ENCODE results near the gene PIK3C2B. TPM values are rescaled to one million over a fixed set of nuclear protein-coding genes. Genes with fewer than 3 reads are reported as not detected.
"Not testable (repeated sequence)": the region's sequence is repeated elsewhere in the genome, so short reads cannot be mapped to it uniquely, and the experiment has no call there.

PIK3C2B gene
- total RNA-seq, 2 experiments from 2014 or later, result 43.4 to 46.4 TPM

DNA sequence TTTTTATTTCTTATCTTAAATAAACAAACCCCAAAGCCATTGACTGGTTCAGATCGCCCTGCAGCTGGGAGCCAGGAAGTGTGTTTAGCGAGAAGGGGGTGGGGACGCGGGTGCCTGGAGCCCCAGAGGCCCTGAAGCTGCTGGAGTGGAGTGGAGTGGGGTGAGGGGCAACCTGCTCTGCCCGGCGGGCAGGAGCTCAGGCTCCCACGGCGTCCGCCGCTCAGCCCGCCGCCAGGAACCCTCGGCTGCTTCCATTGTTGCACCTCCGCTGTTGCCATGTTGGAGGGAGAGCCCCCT lies 673 bp downstream of the PIK3C2B start:
- H3K9me3 Mint-ChIP-seq, result no peaks in the 10 kb centered on the region
- intact Hi-C loops (cut with micrococcal nuclease), result loop anchor here (1.0 to 10.0 kb wide), 4 partner anchors 9 to 1489 kb away; partner anchors contain the start of gene TMEM183A
- peaks cover 12% of the 10 kb centered on the region for H3K36me3 Mint-ChIP-seq
- no peaks in the 10 kb centered on the region for H3K27me3 Mint-ChIP-seq
- ChIA-PET POLR2A (interaction anchor here (0.6 to 4.4 kb wide), 19 partner anchors 9 to 88 kb away, joined by 3 to 24 read pairs (median 4); partner anchors contain the start of gene MDM4), CTCF (interaction anchor here (0.6 to 20.5 kb wide), 16 partner anchors 9 to 1136 kb away, joined by 3 to 1224 read pairs (median 8); partner anchors contain the start of genes MDM4 and PLEKHA6)
- peak overlapping the region; percentile 92 for H3K27ac Mint-ChIP-seq
- peaks cover 52% of the 10 kb centered on the region for H3K4me1 Mint-ChIP-seq (ENCODE audit: low read depth)
- peak overlapping the region; percentile 84 for H3K4me3 Mint-ChIP-seq
- DNase-seq, result peak; percentile 71

- intact Hi-C loops (cut with micrococcal nuclease), result loop anchor here (10.0 kb wide), 1 partner anchor 1489 kb away; the partner anchor contains the start of gene TMEM183A
- H3K27me3 Mint-ChIP-seq, result no peaks in the 10 kb centered on the region
- H3K4me1 Mint-ChIP-seq (ENCODE audit: low read depth), result peaks cover 57% of the 10 kb centered on the region
- peak overlapping the region; percentile 84 for H3K4me3 Mint-ChIP-seq
- H3K36me3 Mint-ChIP-seq, result peaks cover 12% of the 10 kb centered on the region
- ChIA-PET CTCF (interaction anchor here (0.6 to 20.5 kb wide), 16 partner anchors 10 to 1136 kb away, joined by 3 to 1224 read pairs (median 6); partner anchors contain the start of gene PLEKHA6), POLR2A (interaction anchor here (0.7 to 4.4 kb wide), 16 partner anchors 9 to 84 kb away, joined by 3 to 24 read pairs (median 4); partner anchors contain the start of gene MDM4)
- peak; percentile 38 for DNase-seq
- peak overlapping the region; percentile 92 for H3K27ac Mint-ChIP-seq
- H3K9me3 Mint-ChIP-seq, result no peaks in the 10 kb centered on the region
Observed at GRCh38 chr1:204493145-204493983, 1.2 kb downstream of the PIK3C2B start.

- H3K4me1 Mint-ChIP-seq (ENCODE audit: low read depth), result peaks cover 72% of the 10 kb centered on the region
- peak overlapping the region; percentile 84 for H3K4me3 Mint-ChIP-seq
- peaks cover 18% of the 10 kb centered on the region for H3K36me3 Mint-ChIP-seq
- no peaks in the 10 kb centered on the region for H3K9me3 Mint-ChIP-seq
- POLR2A ChIA-PET, result interaction anchor here (1.0 to 1.1 kb wide), 3 partner anchors 15 to 81 kb away, joined by 3 to 4 read pairs (median 3); no protein-coding TSS in a partner anchor
- CTCF ChIA-PET, result interaction anchor here (0.9 to 20.5 kb wide), 6 partner anchors 10 to 329 kb away, joined by 3 to 1224 read pairs (median 11); no protein-coding TSS in a partner anchor
- no peaks in the 10 kb centered on the region for H3K27me3 Mint-ChIP-seq
- no peak for DNase-seq
- H3K27ac Mint-ChIP-seq, result peak overlapping the region; percentile 92
- intact Hi-C loops (cut with micrococcal nuclease), result loop anchor here (10.0 kb wide), 1 partner anchor 1487 kb away; the partner anchor contains the start of gene TMEM183A
Observed at GRCh38 chr1:204491655-204492054, 3.0 kb downstream of the PIK3C2B start.

DNA sequence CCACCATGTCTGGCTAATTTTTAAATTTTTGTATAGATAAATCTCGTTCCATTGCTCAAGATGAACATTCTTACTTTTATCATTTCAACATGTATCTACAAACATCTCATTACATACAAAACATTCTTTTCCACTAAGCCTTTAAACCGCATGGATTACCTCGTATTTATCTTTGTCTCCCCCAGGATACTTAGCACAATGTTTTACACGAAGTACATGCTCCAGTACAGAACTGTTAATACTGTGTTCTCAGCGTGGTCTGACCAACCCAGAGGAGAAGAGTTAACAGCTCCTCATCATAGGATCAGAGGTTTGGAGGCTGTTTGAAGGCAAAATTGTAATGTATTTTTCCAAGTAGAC lies 7.4 kb downstream of the PIK3C2B start:
- Mint-ChIP-seq H3K27me3 (no peaks in the 10 kb centered on the region), H3K36me3 (peaks cover 19% of the 10 kb centered on the region), H3K27ac (no peak overlapping the region), H3K4me1 (ENCODE audit: low read depth) (peaks cover 64% of the 10 kb centered on the region), H3K9me3 (no peaks in the 10 kb centered on the region), H3K4me3 (no peak overlapping the region)
- intact Hi-C loops (cut with micrococcal nuclease), result no loop called here
- DNase-seq, result no peak
- CTCF ChIA-PET, result interaction anchor here (1.0 to 5.1 kb wide), 4 partner anchors 14 to 57 kb away, joined by 4 to 28 read pairs (median 10); no protein-coding TSS in a partner anchor
- POLR2A ChIA-PET, result no interaction called here

GRCh38 chr1:204486513-204487255 lies 7.9 kb downstream of the PIK3C2B start:
- peaks cover 58% of the 10 kb centered on the region for H3K4me1 Mint-ChIP-seq (ENCODE audit: low read depth)
- H3K36me3 Mint-ChIP-seq, result peaks cover 19% of the 10 kb centered on the region
- peak; percentile 31 for DNase-seq

GRCh38 chr1:204483791-204484190 lies 10.8 kb downstream of the PIK3C2B start:
- H3K27me3 Mint-ChIP-seq, result no peaks in the 10 kb centered on the region
- no peaks in the 10 kb centered on the region for H3K9me3 Mint-ChIP-seq
- no peak for DNase-seq
- H3K36me3 Mint-ChIP-seq, result peaks cover 10% of the 10 kb centered on the region
- ChIA-PET POLR2A (no interaction called here), CTCF (no interaction called here)
- no peak overlapping the region for H3K27ac Mint-ChIP-seq
- H3K4me3 Mint-ChIP-seq, result no peak overlapping the region
- intact Hi-C loops (cut with micrococcal nuclease), result no loop called here
- H3K4me1 Mint-ChIP-seq (ENCODE audit: low read depth), result peaks cover 59% of the 10 kb centered on the region

More at GRCh38 chr1:204486513-204487255, 7.9 kb downstream of the PIK3C2B start:
- H3K9me3 Mint-ChIP-seq; H3K27ac Mint-ChIP-seq; H3K4me3 Mint-ChIP-seq; intact Hi-C loops (cut with micrococcal nuclease); POLR2A ChIA-PET; H3K27me3 Mint-ChIP-seq: not testable (repeated sequence)
- CTCF ChIA-PET, result interaction anchor here (1.3 to 5.1 kb wide), 2 partner anchors 43 to 56 kb away, joined by 4 to 28 read pairs; no protein-coding TSS in a partner anchor

GRCh38 chr1:204480515-204480914 lies 14.1 kb downstream of the PIK3C2B start:
- Mint-ChIP-seq H3K36me3 (peaks cover 5% of the 10 kb centered on the region), H3K4me3 (no peak overlapping the region), H3K4me1 (ENCODE audit: low read depth) (peaks cover 65% of the 10 kb centered on the region), H3K27ac (no peak overlapping the region), H3K27me3 (no peaks in the 10 kb centered on the region), H3K9me3 (no peaks in the 10 kb centered on the region)
- no peak for DNase-seq
- ChIA-PET POLR2A (interaction anchor here (2.6 kb wide), 1 partner anchor 13 kb away, joined by 11 read pairs; the partner anchor contains the start of gene PIK3C2B), CTCF (interaction anchor here (0.7 to 1.2 kb wide), 3 partner anchors 14 to 23 kb away, joined by 3 to 6 read pairs (median 4); partner anchors contain the start of gene PIK3C2B)
- intact Hi-C loops (cut with micrococcal nuclease), result no loop called here

DNA sequence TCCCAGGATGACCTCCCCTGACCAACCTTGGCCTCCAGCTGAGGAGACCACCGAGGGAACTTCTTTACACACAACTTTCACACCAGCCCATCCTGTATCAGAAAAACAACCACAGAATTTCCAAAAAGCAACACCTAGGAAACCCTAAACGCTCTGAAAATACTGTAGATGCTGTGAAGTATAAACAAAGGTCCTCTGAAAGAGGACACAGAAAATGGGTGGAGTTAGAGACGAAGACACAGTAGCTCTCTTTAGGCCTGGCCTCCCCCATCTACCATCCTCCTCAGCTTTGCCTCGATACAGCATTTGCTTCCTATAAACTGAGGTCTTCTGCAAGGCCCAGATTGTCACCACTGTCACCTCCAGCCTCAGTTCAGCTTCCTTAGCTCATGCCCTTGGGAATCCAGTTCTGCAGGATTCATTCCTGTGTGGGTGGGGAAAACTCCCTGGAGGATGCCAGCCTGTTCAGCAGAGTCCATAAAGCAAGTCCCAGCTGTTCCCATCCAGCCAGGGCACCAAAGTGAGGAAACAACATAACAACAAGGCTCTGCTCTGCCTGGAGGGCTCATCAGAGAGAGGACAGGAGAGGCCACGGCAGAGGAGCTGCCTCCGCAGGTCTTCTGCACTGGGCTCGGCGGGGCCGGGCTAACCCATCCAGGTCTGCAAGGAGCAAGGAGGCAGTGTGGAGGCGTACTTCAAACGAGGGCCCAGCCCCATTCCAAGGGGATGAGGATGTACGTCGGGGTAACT lies 15.0 kb downstream of the PIK3C2B start:
- H3K4me3 Mint-ChIP-seq, result no peak overlapping the region
- DNase-seq, result no peak
- H3K9me3 Mint-ChIP-seq, result no peaks in the 10 kb centered on the region
- peaks cover 3% of the 10 kb centered on the region for H3K36me3 Mint-ChIP-seq
- no peaks in the 10 kb centered on the region for H3K27me3 Mint-ChIP-seq
- POLR2A ChIA-PET, result interaction anchor here (2.6 kb wide), 1 partner anchor 14 kb away, joined by 11 read pairs; the partner anchor contains the start of gene PIK3C2B
- peaks cover 64% of the 10 kb centered on the region for H3K4me1 Mint-ChIP-seq (ENCODE audit: low read depth)
- intact Hi-C loops (cut with micrococcal nuclease), result no loop called here
- CTCF ChIA-PET, result interaction anchor here (0.9 to 4.3 kb wide), 8 partner anchors 9 to 328 kb away, joined by 3 to 25 read pairs (median 8); partner anchors contain the start of gene PIK3C2B
- no peak overlapping the region for H3K27ac Mint-ChIP-seq

DNA sequence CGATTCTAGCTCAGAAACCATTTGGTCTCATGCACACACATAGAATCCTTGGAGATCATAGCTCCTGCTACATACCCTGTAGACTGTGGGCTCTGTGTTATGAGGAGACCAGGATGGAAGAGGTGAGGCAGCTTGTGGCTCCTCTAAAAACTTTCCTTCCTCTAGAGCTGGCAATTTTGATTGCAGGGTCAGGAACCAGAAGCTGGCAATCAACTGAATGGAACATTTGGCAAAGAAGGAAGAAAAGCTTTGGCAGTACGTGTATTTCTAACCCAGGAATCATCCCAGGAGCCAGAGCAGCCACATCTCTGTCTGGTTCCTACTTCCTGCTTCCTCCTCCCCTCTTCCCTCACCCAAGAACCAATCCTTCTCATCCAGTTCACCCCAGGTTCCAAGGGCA lies 15.7 kb downstream of the PIK3C2B start:
- peaks cover 3% of the 10 kb centered on the region for H3K36me3 Mint-ChIP-seq
- no peaks in the 10 kb centered on the region for H3K9me3 Mint-ChIP-seq
- H3K27ac Mint-ChIP-seq, result no peak overlapping the region
- POLR2A ChIA-PET, result interaction anchor here (0.7 to 2.6 kb wide), 2 partner anchors 15 kb away, joined by 3 to 11 read pairs; partner anchors contain the start of gene PIK3C2B
- H3K4me1 Mint-ChIP-seq (ENCODE audit: low read depth), result peaks cover 64% of the 10 kb centered on the region
- no peak for DNase-seq
- no peaks in the 10 kb centered on the region for H3K27me3 Mint-ChIP-seq
- no peak overlapping the region for H3K4me3 Mint-ChIP-seq
- CTCF ChIA-PET, result interaction anchor here (0.5 to 4.3 kb wide), 9 partner anchors 10 to 866 kb away, joined by 3 to 25 read pairs (median 8); partner anchors contain the start of gene PIK3C2B
- intact Hi-C loops (cut with micrococcal nuclease), result no loop called here

GRCh38 chr1:204478172-204478899 lies 16.3 kb downstream of the PIK3C2B start:
- intact Hi-C loops (cut with micrococcal nuclease), result no loop called here
- POLR2A ChIA-PET, result interaction anchor here (0.7 to 2.6 kb wide), 2 partner anchors 15 kb away, joined by 3 to 11 read pairs; partner anchors contain the start of gene PIK3C2B
- Mint-ChIP-seq H3K36me3 (peaks cover 3% of the 10 kb centered on the region), H3K4me1 (ENCODE audit: low read depth) (peaks cover 59% of the 10 kb centered on the region), H3K4me3 (no peak overlapping the region), H3K27me3 (no peaks in the 10 kb centered on the region), H3K27ac (no peak overlapping the region), H3K9me3 (no peaks in the 10 kb centered on the region)
- DNase-seq, result no peak
- CTCF ChIA-PET, result interaction anchor here (0.5 to 4.3 kb wide), 10 partner anchors 11 to 865 kb away, joined by 3 to 25 read pairs (median 8); partner anchors contain the start of gene PIK3C2B

Data from activated CD4-positive, alpha-beta memory T cell treated with anti-CD3 and anti-CD28 coated beads for 36 hours (primary cell).